ENCODE data around the gene SEC14L2.
A peak's percentile ranks its signal among the peaks of the same experiment; 100 is the strongest.

Gene SEC14L2

DNA sequence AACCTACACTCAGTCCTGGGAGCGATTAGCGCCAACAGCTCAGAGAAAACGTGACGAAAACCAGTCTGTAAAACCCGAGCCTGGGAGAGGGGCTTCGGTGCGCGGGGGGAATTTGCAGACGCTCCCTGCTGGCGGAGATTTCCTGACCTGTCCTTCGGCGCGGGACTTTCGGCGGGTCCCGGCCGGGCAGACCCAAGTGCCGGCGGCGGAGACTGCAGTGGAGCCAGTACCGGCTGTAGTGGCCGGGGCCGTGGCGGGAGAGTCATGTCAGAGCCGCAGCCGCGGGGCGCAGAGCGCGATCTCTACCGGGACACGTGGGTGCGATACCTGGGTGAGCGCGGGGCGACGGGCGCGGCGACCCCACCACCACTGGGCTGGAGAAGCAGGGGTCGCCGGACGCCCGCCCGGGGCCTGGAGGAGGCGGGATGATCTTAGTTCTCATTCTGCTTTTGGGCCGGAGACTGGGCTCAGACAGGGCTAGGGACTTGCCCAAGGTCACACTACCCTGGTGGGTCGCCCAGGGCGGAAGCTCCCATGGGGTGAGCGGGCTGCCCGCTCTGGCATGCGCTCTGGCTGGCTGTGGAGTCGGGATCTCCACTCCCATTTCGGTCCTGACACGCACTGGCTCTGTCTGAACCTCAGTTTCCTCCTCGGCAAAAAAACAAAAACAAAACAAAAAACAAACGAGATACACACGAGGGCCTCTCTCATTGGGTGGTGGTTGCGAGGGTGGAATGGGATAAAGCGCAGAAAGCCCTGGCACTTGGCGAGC, 29.0 kb downstream of the SEC14L2 start, which contains the start of gene MTFP1:
Gene MTFP1, plus strand, starts transcription at position 153 of the 772 bp plus-strand sequence. Its CDS starts 112 bp downstream, at position 265.
- no peaks in the 10 kb centered on the region for H3K9me3 Mint-ChIP-seq (ENCODE audit: low read depth)
- H3K27ac Mint-ChIP-seq: peak within 1 kb of the TSS; percentile 98
- H3K4me3 Mint-ChIP-seq: peak within 1 kb of the TSS; percentile 97
- H3K36me3 Mint-ChIP-seq: no peaks in the 10 kb centered on the region
- H3K4me1 Mint-ChIP-seq (ENCODE audit: low read depth): peaks cover 53% of the 10 kb centered on the region
- H3K27me3 Mint-ChIP-seq: no peaks in the 10 kb centered on the region

DNA sequence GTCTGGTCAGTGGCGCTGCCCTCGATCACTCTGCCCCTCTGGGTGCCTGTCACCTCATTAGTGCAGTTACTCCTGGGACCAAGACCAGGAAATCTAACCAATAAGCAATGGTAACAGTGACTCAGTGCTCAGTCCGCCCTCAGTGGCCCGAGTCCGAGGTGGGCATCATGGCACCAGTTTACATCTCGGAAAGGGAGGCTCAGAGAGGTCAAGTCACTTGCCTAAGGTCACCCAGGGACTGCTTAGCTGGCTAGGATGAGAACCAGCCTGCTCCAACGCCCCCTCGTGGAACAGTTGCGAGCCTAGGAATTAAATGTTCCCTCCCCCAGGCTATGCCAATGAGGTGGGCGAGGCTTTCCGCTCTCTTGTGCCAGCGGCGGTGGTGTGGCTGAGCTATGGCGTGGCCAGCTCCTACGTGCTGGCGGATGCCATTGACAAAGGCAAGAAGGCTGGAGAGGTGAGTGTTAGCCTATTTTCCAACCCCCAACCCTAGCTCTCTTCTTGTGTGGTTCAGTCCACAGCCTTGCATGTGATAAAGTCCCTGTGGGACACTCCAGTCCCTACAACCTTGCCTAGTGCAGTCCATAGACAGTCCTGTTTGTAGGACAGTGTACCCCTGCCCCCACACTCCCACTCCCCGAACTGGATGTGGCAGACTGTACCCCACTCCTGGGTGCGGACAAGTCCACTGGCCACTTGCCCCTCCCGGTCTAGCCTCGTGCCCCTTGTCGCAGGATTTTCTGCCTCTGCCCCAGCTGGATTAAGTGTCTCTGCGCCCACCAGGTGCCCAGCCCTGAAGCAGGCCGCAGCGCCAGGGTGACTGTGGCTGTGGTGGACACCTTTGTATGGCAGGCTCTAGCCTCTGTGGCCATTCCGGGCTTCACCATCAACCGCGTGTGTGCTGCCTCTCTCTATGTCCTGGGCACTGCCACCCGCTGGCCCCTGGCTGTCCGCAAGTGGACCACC, 29.9 kb downstream of the SEC14L2 start:
- peak overlapping the region; percentile 97 for H3K4me3 Mint-ChIP-seq
- H3K27ac Mint-ChIP-seq: peak overlapping the region; percentile 96
- H3K36me3 Mint-ChIP-seq: no peaks in the 10 kb centered on the region
- no peaks in the 10 kb centered on the region for H3K27me3 Mint-ChIP-seq
- H3K9me3 Mint-ChIP-seq (ENCODE audit: low read depth): no peaks in the 10 kb centered on the region
- H3K4me1 Mint-ChIP-seq (ENCODE audit: low read depth): peaks cover 44% of the 10 kb centered on the region

DNA sequence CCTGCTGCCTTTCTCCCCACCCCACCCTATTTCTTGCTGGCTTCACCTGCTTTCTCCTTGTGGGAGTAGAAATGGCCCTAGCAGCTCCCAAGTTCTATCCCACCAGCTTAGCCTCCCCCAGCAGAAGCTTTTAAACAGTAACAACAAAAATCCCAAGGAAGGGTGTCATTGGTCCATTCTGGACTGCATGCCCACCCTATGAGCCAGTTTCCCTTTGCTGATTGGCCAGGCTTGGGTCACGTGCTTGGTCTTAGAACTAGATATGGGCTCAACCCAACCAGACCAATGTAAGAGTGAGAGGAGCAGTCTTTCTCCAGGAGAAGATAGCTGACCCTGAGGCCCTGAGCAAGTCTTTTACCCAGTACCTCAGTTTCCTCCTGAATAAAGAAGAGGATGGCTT, 31.1 kb downstream of the SEC14L2 start:
- Mint-ChIP-seq H3K4me1 (ENCODE audit: low read depth) (peaks cover 32% of the 10 kb centered on the region), H3K36me3 (no peaks in the 10 kb centered on the region), H3K27ac (no peak overlapping the region), H3K27me3 (no peaks in the 10 kb centered on the region), H3K4me3 (peak overlapping the region; percentile 97), H3K9me3 (ENCODE audit: low read depth) (no peaks in the 10 kb centered on the region)

DNA sequence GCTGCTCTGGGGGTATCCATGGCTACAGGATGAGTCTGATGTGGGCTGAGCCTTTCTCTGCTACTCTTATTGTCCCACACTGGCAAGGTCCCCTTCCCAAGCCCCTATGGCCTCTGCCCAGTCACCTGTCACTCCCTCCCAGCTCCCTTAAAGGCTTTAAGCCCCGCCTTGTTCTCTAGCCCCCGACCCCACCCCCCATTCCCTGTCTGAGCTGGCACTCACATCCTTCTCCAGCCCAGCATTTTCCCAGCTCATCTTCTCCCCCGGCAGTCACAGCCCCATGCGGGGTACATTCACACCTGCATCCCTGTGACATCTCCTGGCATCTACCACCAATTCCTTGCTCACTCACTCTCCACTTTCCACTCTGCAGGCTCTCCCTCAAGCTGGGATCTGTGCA, 33.1 kb downstream of the SEC14L2 start:
- H3K27me3 Mint-ChIP-seq: no peaks in the 10 kb centered on the region
- peaks cover 23% of the 10 kb centered on the region for H3K4me1 Mint-ChIP-seq (ENCODE audit: low read depth)
- H3K36me3 Mint-ChIP-seq: peaks cover 2% of the 10 kb centered on the region
- no peaks in the 10 kb centered on the region for H3K9me3 Mint-ChIP-seq (ENCODE audit: low read depth)
- no peak overlapping the region for H3K27ac Mint-ChIP-seq
- no peak overlapping the region for H3K4me3 Mint-ChIP-seq

DNA sequence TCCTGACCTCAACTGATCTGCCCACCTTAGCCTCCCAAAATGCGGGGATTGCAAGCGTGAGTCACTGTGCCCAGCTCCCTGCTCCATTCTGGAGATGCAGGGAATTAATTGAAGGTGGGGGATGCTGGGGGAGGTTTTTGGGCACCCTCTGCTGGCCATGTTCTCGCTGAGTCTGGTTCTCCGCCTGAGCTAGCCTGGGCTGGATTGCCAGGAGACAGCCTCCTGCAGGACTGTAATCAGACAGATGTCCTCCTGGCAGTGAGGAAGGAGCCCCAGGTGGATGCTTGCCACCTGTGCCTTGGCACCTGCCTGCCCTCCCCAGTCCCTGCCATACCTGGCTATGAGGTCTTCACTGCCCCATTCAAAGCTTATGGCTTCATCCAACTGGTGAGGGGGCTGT, 34.1 kb downstream of the SEC14L2 start:
- Mint-ChIP-seq H3K27me3 (no peaks in the 10 kb centered on the region), H3K36me3 (peaks cover 5% of the 10 kb centered on the region), H3K27ac (no peak overlapping the region), H3K9me3 (ENCODE audit: low read depth) (peaks cover 4% of the 10 kb centered on the region), H3K4me3 (no peak overlapping the region), H3K4me1 (ENCODE audit: low read depth) (peaks cover 27% of the 10 kb centered on the region)

DNA sequence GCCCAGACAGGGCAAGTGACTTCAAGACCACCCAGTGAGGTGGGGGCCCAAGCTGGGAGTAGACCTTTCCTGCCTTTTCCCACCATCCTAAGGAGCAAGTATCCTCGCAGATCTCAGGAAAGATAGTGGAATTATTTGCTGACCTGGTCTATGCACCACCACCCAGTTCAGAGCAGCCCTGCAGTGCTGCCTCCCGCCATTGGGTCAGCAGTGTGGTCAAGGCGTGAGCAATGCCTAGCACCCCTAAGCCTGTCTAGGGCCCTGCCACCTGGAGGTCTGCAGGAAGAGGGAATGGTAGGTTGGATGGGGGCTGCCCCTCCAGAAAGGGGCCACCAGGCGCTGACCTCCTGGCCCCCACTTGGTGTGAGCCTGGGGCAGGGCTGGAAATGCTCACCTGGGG, 35.3 kb downstream of the SEC14L2 start:
- Mint-ChIP-seq H3K36me3 (peaks cover 7% of the 10 kb centered on the region), H3K27me3 (peaks cover 1% of the 10 kb centered on the region), H3K9me3 (ENCODE audit: low read depth) (peaks cover 7% of the 10 kb centered on the region), H3K4me3 (no peak overlapping the region), H3K27ac (no peak overlapping the region), H3K4me1 (ENCODE audit: low read depth) (peaks cover 25% of the 10 kb centered on the region)

DNA sequence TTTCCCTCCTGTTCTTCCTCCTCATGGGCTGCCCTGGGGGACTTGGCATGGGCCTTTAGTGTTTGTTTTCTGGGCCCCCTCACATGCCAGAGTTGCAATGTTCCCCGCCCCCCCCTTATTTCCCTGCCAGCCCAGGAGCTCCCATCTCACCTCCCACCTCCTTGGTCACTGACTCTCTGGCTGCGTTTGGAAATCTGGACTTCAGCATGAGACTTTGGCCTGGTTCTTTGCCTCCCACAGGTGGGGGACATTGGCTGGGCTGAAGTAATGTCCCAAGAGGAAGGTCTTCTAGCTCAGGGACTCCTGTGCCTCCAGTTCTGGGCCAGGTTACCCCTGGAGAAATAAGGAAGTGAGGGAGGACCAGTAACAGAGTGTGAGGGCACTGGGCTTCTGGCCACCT, 35.7 kb downstream of the SEC14L2 start:
- peaks cover 1% of the 10 kb centered on the region for H3K27me3 Mint-ChIP-seq
- H3K36me3 Mint-ChIP-seq: peaks cover 8% of the 10 kb centered on the region
- H3K27ac Mint-ChIP-seq: no peak overlapping the region
- H3K4me1 Mint-ChIP-seq (ENCODE audit: low read depth): peaks cover 22% of the 10 kb centered on the region
- no peak overlapping the region for H3K4me3 Mint-ChIP-seq
- H3K9me3 Mint-ChIP-seq (ENCODE audit: low read depth): peaks cover 8% of the 10 kb centered on the region

DNA sequence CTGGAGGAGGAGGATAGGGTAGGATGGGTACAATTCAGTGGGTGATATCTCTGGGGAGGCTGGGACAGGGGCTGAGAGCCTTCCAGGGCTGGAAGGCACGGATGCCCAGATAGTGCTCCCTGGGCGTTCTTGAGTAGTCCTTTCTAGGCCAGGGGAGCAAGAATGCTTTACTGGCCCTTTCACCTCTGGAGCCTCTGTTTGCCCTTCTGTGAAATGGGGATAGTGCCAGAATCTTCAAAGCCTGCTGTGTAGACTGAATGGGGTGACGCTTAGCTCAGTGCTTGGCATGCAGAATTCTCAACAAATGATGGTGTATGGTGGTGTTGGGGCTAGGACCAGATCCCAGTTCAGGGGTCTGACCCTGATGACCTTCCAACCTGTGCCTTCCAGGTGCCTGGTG, 36.4 kb downstream of the SEC14L2 start:
- H3K4me1 Mint-ChIP-seq (ENCODE audit: low read depth): peaks cover 20% of the 10 kb centered on the region
- no peak overlapping the region for H3K4me3 Mint-ChIP-seq
- H3K36me3 Mint-ChIP-seq: peaks cover 8% of the 10 kb centered on the region
- no peak overlapping the region for H3K27ac Mint-ChIP-seq
- H3K27me3 Mint-ChIP-seq: peaks cover 2% of the 10 kb centered on the region
- peaks cover 8% of the 10 kb centered on the region for H3K9me3 Mint-ChIP-seq (ENCODE audit: low read depth)

DNA sequence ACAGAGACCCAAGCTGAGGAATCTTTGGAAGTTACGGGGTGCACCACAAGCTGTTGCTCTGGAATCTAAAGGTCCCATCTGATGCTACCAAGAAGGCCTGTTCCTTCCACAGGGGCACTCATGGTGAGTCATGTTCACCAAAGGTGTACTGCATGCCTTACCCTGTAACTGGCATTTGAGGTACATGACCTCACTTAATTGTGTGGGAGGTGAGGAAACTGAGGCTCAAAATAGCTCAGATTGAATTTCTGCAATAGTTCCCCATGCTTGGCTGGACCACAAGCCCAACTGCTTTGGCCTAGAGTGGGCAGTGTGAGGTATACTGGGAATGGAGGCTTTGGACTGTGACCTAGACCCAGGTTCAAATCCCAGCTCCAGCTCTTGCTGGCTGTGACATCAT, 37.0 kb downstream of the SEC14L2 start:
- peaks cover 8% of the 10 kb centered on the region for H3K9me3 Mint-ChIP-seq (ENCODE audit: low read depth)
- no peak overlapping the region for H3K27ac Mint-ChIP-seq
- H3K36me3 Mint-ChIP-seq: peaks cover 8% of the 10 kb centered on the region
- peaks cover 7% of the 10 kb centered on the region for H3K27me3 Mint-ChIP-seq
- H3K4me3 Mint-ChIP-seq: no peak overlapping the region
- H3K4me1 Mint-ChIP-seq (ENCODE audit: low read depth): peaks cover 20% of the 10 kb centered on the region

DNA sequence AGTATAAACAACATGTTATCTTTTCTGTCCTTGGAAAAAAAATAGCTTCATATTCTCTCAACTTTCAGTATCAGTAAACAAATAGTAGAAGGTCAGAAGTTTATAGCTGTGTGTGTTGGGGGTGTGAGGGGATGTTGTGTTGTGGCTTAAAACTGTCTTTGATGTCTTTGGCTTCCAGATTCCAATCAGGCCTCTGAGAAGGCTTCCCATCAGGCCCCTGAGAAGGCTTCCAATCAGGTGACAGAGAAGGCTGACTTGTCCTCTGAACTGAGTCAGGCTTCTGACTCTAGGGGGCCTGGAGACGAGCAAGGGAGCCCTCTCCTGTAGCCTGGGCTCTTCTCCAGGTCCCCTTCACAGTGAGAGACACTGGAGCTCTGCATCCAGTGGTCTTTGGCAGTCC, 38.0 kb downstream of the SEC14L2 start:
- Mint-ChIP-seq H3K4me3 (peak overlapping the region; percentile 92), H3K9me3 (ENCODE audit: low read depth) (peaks cover 8% of the 10 kb centered on the region), H3K36me3 (peaks cover 8% of the 10 kb centered on the region), H3K27ac (peak overlapping the region; percentile 97), H3K4me1 (ENCODE audit: low read depth) (peaks cover 20% of the 10 kb centered on the region), H3K27me3 (peaks cover 8% of the 10 kb centered on the region)

DNA sequence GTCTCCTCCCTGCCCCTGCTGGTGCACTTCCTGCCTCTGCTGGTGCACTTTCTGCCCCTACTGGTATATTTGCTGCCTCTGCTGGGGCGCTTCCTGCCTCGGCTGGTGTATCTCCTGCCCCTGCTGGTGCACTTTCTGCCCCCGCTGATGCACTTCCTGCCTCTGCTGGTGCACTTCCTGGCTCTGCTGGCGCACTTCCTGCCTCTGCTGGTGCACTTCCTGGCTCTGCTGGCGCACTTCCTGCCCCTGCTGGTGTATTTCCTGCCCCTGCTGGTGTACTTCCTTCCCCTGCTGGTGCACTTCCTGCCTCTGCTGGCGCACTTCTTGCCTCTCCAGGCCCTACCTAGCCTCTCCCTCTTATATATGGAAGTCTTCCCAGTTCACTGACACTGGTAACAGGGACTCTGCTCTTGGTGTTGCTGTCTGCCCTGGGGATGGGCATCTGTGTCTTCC, 38.9 kb downstream of the SEC14L2 start:
- Mint-ChIP-seq H3K36me3 (peaks cover 8% of the 10 kb centered on the region), H3K4me1 (ENCODE audit: low read depth) (peaks cover 20% of the 10 kb centered on the region), H3K27me3 (peaks cover 13% of the 10 kb centered on the region), H3K9me3 (ENCODE audit: low read depth) (peaks cover 8% of the 10 kb centered on the region), H3K27ac (peak overlapping the region; percentile 97), H3K4me3 (peak overlapping the region; percentile 92)

DNA sequence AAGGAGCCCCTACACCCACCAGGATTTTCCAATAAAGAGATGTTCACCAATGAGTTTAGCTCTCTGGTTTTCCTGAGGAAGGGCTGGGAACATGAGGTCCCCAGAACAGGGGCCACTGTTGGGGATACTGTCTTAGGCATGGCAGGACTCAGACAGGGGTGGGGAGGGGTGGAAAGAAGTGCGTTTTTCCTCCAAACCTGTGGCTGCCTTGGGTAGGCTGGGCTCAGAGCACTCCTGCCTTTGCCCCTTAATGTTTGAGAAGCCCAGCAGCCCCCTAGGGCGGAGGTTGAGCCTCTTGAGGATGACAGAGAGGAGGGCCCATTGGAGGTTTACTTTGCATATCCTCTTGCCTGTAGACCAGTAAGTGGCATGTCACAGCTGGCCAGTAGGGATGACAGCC, 39.4 kb downstream of the SEC14L2 start:
- H3K9me3 Mint-ChIP-seq (ENCODE audit: low read depth): peaks cover 8% of the 10 kb centered on the region
- peak overlapping the region; percentile 92 for H3K4me3 Mint-ChIP-seq
- peak overlapping the region; percentile 97 for H3K27ac Mint-ChIP-seq
- peaks cover 17% of the 10 kb centered on the region for H3K27me3 Mint-ChIP-seq
- peaks cover 10% of the 10 kb centered on the region for H3K36me3 Mint-ChIP-seq
- H3K4me1 Mint-ChIP-seq (ENCODE audit: low read depth): peaks cover 20% of the 10 kb centered on the region

DNA sequence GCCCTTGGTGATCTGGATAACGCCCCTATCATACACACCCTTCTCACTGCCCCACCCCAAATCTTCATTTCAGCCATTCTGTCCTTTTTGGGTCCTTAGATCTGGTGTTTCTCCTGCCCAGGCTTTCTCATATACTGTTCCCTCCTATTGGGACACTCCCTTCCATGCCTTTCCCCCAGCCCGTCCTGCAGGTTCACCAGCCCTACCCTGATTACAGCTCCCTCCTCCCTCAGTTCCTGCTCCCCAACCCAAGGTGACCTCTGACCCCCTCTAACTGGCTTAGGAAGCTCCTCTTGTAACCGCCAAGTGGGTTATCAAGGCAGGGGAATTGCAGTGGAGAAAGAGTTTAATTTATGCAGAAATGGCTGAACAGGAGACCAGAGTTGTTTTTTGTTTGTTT, 41.7 kb downstream of the SEC14L2 start:
- Mint-ChIP-seq H3K4me1 (ENCODE audit: low read depth) (peaks cover 31% of the 10 kb centered on the region), H3K9me3 (ENCODE audit: low read depth) (peaks cover 8% of the 10 kb centered on the region), H3K4me3 (no peak overlapping the region), H3K27ac (no peak overlapping the region), H3K36me3 (peaks cover 12% of the 10 kb centered on the region), H3K27me3 (peaks cover 22% of the 10 kb centered on the region)

DNA sequence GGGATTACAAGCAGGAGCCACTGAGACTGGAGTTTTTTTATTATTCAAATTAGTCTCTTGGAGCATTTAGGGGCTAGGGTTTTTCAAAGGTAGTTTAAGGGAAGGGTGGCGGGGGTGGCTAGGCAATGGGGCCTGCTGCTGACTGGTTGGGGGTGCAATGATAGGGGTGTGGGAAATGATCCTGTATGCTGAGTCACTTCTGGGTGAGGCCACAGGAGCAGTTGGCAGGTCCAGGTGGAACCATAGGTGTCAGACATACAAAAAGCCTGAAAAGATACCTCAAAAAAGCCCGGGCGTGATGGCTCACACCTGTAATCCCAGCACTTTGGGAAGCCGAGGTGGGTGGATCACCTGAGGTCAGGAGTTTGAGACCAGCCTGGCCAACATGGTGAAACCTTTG, 42.4 kb downstream of the SEC14L2 start:
- Mint-ChIP-seq H3K4me3 (no peak overlapping the region), H3K36me3 (peaks cover 12% of the 10 kb centered on the region), H3K9me3 (ENCODE audit: low read depth) (peaks cover 8% of the 10 kb centered on the region), H3K27ac (no peak overlapping the region), H3K4me1 (ENCODE audit: low read depth) (peaks cover 31% of the 10 kb centered on the region), H3K27me3 (peaks cover 23% of the 10 kb centered on the region)

DNA sequence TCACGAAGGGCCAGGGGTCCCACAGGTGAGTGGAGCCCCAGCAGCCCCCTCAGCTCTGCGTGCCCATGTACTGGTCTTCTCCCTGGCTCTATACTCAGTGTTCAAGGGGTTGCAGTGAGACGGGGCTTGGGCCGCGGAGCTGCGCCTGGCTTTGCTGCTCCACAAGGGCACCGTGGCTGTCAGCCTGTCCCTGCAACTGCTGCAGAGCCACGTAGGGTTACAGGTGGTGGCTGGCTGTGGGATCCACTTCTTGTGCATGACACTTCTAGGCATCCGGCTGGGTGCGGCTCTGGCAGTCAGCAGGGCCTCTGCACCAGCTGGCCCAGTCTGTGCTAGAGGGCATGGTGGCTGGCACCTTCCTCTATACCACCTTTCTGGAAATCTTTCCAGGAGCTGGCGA, 43.0 kb downstream of the SEC14L2 start:
- H3K27ac Mint-ChIP-seq: no peak overlapping the region
- H3K4me1 Mint-ChIP-seq (ENCODE audit: low read depth): peaks cover 27% of the 10 kb centered on the region
- peaks cover 10% of the 10 kb centered on the region for H3K36me3 Mint-ChIP-seq
- no peak overlapping the region for H3K4me3 Mint-ChIP-seq
- H3K27me3 Mint-ChIP-seq: peaks cover 24% of the 10 kb centered on the region
- H3K9me3 Mint-ChIP-seq (ENCODE audit: low read depth): peaks cover 8% of the 10 kb centered on the region

Measured in activated naive CD8-positive, alpha-beta T cell (primary cell).